HG03108 (cell line): Measurements from ENCODE around the gene PPHLN1.
"Not testable (repeated sequence)": the region's sequence is repeated elsewhere in the genome, so short reads cannot be mapped to it uniquely, and the experiment has no call there.

Source experiments
- ATAC-seq: cut with Tn5 transposase; IDR thresholded peaks from one replicate; pipeline ENCODE4 v1.9.1; 2021; ENCODE audit warnings: moderate library complexity; ENCODE audit not compliant: unreplicated experiment

Gene PPHLN1

DNA sequence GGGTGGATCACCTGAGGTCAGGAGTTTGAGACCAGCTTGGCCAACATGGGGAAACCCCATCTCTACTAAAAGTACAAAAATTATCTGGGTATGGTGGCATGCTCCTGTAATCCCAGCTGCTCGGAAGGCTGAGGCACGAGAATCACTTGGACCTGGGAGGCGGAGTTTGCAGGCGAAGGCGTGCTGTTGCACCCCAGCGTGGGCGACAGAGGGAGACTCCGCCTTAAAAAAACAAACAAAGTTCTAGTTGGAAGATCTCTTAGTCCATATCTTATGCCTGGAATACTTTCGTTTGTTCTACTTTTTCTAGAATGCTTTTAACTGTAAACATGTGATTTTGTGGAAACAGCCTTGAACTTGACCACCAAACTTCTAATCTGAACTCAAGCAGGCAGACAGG lies 38.7 kb downstream of the PPHLN1 start:
- ATAC-seq: no peak

DNA sequence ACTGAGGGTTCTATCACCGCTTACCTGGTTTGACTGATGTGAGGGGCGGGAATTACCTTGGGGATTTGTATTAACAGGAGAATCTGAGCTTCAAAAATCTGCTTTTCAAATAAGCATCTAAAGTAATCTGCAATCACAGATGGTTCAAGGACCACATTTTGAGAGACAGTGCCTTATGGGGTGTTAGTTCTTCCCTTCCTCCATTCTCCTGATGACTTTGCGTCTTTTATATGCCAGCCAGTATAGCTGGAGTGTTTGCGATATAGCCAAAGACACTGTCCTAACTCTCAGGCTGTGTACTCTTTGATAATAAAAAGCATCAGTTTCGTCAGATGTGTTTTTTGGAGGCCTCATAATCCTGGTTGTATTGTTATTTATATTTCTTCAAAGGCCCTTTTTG lies 39.5 kb downstream of the PPHLN1 start:
- ATAC-seq: no peak

DNA sequence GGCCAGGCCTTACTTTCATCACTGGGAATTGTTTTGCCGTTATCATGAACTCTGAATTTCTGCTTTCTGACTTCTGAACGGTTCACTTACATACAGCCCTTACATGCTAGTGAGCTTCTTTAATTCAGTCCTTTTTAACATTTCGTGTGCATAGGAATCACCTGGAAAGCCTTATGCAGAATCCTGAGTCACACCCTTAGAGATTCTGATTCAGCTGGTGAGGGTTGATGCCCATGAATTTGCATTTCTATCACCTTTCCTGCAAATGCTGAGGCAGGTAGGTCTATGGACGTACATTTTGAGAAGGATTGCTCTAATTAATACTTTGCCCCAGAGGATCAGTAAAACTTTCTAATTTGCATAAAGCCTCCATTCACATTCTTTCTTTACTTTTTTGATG lies 44.0 kb downstream of the PPHLN1 start:
- no peak for ATAC-seq

DNA sequence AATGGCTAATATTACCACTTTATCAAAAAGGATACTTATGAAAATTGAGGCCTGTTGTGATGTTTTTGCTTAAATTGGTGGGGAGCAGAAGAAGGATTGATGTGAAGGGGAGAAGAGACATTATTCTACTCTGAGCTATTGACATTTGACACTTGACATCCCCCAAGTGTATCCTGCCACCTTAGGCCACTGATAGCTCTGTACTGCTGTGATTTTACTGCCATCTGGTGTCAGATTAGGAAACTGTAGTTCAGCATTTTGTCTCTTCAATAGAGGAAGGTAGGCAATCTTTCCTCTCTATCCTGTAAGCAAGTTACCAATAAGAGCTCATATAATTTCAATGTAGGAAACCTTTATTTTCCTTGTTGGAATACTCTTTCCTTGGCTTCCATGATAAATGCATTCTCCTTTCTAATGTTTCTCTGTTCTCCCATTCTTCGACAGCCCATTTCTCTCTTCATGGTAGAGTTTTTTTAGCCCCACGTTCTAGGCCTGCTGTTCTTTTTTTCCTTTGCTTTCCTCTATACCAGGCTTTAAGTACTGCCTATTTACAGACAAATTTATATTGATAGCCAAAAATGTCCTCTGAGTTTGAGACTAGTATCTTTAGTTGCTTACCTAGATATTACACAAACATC lies 46.3 kb downstream of the PPHLN1 start:
- peak; percentile 87 for ATAC-seq

DNA sequence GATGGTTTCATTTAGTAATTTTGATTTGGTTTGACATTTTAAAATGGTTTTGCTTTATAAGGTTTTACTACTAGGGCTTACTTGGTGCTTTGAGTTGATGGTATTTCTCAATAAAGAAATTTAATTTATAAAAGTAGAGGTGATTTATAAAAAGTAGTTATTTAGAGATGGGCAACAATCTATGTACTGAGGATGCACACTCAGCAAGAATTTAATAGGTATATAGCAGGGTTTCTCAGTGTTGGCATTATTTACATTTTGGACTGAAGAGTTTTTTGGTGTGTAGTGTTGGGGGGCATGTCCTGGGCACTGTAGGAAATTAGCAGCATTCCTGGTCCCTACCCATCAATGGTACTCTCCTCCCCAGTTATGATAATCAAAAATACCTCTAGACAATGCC lies 47.7 kb downstream of the PPHLN1 start:
- ATAC-seq: no peak

DNA sequence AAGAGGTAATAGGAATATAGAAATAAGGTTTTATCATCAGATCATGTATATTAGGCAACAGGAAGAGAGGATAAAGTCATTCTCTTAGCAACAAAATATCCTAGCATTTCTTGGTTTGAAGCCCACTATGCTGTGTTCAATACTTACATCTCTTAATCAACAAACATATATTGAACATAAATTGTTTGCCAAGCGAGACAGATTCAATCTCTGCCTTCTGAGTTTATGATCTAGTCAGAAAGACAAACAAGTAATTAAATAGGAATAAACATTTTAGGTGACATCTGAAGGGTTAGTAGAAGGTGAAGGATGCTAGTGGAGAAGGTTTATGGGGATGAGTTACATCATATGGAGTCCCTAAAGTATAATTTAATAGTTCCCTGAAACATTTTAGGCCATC lies 54.8 kb downstream of the PPHLN1 start:
- no peak for ATAC-seq

DNA sequence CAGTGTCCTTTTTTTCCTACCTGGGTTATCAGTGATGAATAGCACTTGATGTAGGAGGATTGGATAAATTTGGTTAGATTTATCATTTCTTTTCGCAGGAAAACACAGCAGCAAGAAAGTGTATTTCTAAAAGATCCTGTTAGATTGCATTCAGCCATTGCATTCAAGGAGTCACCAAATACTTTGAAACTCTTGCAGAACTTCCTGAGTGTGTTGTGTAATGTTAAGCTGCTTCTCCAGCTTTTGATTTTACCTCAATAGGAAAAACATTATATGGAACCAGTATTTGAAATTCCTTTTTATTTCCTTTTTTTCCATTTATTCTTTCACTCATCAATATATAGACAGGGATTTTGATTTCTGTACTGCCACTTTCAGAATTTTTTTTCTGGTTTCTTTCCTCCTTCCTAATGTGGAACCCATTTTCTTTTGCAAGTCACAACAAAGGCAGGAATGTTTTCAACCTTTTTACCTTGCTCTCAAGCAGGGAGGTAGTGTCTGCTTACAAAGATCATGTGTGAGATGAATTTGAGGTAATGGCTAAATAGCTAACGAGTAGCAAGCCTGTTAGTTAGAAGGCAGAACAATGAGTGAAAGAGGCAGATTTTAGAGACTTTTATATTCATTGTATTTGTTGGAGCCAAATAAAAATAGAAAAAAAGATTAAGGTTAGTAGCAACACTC lies 56.2 kb downstream of the PPHLN1 start:
- ATAC-seq: no peak

DNA sequence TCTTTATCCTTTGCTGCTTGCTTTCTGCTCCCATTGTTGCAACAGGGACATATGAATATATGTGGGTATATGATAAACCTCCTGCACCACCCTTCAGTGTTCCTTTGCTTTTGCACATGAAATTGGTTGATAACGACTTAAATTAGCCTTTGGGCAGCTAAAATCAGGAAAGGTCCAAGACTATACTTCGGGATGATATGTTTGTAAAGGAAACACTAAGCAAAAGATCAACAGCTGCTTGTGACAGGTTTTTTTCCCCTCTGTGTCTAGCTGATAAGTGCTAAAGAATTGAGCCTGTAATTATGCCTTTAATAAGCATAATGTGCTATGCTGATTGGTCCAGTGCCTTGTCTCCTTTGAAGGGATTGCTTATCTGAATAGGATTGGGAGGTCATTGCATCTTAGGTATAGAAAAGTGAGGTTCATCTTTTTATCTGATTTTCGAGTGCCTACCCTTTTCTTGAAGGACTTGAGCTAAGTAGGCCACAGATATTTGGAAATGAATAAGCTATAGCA lies 59.4 kb downstream of the PPHLN1 start:
- no peak for ATAC-seq

DNA sequence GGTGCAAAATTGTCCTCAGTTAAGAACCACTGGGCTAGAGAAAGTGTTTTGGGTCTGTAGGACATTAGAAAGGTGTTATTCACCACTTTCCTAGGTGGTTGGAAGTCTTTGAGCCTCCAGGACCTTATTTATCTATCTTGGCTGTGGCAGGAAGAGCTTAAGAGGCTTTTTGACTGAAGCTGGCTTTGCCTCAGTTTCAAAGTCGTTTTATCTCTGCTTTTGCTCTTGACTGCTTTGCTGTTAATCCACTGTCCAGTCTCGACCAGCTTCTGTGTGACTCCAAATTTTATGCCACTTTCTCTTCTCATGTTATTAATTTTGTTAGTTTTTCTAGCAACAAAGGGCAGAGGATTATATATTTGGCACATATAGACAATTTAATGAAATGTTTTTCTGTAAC lies 60.3 kb downstream of the PPHLN1 start:
- no peak for ATAC-seq

DNA sequence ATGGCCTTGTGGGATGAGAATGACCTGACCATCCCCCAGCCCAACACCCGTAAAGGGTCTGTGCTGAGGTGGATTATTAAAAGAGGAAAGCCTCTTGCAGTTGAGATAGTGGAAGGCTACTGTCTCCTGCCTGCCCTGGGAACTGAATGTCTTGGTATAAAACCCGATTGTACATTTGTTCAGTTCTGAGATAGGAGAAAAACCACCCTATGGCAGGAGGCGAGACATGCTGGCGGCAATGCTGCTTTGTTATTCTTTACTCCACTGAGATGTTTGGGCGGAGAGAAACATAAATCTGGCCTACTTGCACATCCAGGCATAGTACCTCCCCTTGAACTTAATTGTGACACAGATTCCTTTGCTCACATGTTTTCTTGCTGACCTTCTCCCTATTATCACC lies 62.1 kb downstream of the PPHLN1 start:
- not testable (repeated sequence) for ATAC-seq

DNA sequence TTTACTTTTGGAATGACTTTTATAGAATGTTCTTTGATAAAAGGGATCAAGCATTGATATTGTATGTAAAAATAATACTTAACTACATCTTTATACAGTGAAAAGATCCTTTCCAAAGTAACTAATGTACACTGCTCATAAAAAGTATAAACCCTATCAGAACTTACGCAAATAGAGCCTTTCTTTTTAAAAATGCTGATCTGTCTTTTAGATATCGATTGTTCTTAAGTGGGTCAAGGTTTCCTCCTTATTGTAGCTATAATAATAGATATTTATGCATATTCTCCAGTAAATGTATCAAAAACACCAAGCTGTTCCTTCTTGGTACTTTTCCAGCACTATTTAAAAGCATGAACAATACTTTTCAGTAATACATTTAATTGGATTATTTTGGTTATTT lies 68.5 kb downstream of the PPHLN1 start:
- ATAC-seq: no peak

DNA sequence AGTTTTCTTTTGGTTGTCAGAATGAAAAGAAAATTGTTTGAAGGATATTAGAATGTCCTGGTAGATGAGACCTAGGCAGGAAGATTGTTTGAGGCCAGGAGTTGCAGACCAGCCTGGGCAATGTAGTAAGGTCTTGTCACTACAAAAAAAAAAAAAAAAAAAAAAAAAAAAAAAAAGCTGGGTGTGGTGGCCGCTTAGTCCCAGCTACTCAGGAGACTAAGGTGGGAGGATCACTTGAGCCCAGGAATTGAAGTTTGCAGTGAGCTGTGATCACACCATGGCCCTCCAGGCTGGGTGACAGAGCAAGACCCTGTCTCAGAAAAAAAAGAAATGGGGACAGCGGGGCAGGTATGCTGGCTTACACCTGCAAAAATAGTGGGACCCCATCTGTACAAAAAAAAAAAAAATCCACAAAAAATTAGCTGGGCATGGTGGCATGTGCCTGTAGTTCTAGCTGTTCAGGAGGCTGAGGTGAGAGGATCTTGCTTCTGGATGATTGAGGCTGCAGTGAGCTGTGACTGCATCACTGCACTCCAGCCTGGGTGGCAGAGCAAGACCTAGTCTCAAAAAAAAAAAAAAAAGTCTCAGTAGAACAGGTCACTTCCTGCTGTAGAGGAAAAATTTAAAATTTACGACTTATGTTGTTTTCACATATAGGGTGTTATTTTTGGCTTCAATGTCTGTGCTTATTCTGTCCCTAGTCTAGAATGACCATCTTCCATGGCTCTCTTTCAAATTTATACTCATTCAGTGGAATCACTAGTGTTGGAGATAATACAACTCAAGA lies 70.7 kb downstream of the PPHLN1 start:
- ATAC-seq: no peak

DNA sequence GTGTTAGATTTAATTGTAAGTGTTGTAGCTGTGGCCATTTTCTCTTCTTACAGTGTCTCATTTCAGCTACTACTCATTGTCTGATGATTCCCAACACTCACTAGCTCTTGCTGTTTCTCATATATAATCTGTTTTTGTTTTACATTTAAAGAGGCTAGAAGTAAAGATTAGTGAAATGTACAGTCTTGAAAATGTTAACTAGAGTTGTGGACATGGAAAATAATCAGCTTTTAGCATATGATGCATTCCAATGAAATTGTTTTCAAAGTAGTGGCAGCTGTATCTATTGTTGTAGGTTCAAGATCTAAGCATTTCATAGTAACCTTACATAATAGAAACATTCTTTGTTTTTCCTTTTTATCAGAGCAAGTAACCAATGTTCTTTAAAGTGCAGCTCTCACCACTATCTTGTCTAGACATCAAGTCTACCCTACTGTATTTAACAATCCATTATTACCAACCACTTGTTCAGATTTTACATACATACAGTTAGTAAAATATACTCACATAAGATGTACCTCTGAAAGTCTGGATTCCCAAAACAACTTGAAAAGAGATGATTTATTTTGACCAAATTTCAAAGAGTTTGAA lies 76.9 kb downstream of the PPHLN1 start:
- no peak for ATAC-seq

DNA sequence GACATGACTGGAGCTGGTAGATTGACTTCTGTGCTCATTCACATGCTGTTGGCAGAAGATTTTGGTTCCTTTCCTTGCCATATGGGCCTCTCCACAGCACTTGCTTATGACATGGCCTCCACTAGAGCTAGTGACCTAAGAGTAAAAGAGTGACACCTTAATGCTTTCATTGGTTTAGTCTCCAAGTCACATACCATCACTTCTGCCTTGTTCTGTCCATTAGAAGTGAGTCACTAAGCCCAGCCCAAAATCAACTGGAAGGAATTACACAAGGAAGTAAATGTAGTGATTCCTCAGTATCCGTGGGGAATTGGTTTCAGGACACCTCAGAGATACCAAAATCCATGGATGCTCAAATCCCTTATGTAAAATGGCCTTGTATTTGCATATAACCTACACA lies 81.3 kb downstream of the PPHLN1 start:
- no peak for ATAC-seq

DNA sequence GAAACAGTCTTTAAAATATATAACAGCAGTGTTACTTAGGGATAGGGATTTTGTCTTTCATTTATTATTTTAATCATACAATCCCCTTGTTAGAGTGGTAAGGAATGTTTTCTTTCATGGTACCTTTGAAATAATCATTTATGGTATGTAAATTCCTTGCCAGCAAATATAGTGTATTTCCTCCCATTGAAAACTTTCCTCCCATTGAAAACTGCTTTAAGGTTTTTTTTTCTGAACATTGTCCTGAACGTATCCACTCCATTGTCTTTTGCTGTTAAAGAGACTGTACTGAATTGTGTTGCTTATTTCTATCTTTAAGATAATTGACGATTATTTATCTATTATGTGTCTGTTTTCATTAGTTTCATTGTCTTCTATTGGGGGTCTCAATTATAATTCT lies 83.5 kb downstream of the PPHLN1 start:
- ATAC-seq: no peak

DNA sequence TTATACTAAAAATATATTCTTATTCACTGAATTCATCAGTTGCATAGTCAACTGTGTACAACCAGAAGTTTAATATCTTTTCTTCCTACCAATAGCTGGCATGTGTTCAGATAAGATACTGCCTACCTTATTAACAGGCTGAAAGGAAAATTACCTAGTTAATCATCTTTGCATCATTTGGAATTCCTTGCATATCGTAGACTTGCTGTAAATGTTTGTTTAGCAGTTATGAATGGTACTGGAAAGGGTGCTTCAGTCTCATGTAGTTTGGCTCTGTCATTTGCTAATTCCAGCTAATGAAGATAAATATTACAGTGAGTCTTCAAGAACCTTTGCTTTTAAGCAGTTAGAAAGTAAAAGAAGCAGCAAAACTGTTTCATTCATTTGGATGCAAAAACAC lies 84.4 kb downstream of the PPHLN1 start:
- no peak for ATAC-seq

DNA sequence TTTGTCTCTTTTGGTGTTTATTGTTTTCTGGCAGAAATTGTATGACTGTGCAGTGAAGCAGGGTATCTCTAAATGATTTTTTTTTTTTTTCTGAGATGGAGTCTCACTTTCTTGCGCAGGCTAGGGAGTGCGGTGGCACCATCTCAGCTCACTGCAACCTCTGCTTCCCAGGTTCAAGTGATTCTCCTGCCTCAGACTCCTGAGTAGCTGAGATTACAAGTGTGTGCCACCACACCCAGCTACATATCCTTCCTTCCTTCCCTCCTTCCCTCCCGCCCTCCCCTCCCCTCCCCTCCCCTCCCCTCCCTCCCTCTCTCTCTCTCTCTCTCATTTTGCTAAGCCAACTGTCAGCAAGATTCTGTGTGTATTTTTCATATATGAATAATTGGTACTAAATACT lies 94.4 kb downstream of the PPHLN1 start:
- no peak for ATAC-seq

DNA sequence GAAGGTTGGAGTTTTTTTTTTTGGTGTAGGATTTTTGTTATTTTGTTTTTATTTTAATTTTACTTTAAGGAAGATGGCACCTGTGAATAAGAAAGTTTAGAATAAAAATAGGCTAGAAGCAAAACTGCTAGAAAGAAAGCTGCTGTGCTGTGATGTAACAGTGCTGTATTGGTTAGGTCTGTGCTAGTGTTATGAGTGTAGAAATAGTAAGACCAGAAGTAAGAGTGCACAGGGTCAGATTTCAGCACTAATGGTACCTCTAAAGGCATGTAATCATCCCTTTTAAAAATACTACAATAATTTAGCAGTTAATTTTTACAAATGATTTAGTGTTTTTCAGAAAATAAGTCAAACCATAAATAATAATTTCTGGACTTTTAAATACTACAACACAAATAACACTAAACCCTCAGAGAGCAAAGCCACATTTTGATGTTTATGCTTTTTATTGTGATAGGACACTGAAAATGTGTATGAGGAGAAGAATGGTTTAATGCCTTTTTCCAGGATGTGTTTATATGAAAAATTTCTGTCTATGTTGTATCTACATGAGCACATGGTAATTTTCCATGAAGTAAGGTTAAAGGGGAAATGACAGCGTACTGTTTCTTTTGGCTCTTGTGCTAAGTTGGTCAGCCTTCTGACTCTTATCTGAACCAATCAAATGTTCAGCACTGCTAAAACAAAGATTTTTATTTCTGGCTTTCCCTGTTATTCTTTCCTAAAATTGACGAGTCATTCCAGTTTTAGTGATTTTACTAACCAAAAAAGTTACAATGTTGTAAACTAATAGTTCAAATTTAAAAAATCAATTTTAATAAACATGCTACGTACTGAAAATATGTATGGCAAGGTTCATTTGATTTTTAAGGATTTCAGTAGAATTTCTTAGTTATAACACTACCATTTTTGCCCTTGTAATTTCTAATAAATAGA lies 96.1 kb downstream of the PPHLN1 start:
- ATAC-seq: no peak

DNA sequence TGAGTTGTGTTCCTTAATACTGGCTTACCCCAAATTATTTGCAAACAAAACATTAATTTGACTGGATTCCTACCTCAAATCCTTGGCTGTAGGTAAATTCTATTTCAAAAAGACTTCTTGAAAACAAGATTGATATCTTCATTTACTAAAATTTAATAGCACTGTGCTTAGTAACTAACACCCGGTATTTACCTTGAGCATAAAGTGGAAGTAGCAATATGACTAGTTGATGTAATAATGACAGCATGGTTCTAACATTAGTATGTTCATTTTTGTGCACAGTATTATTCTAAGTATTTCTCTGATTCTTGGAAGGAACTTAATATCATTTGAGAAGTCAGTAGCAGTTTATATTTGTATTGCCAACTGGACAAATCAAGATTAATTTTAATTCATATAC lies 96.8 kb downstream of the PPHLN1 start:
- ATAC-seq: no peak

DNA sequence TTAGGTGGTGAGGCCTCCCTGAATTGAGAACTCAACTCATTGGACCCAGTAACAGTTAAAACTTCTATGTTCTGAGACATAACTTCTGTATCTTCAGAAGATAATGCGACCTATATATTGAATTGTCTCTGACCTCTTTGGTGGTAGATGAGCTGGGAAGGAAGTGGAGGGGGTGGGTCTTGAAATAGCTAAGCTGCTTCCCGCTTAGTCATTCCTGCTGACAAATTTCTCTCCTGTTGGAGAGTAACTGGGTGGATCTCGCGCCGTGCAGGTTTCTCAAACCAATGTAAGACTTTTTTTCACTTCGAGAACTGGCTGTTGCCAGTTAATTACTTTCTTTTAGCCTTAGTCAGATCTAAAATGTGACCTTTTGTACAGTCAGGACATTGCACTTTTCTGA lies 100.8 kb downstream of the PPHLN1 start:
- no peak for ATAC-seq

DNA sequence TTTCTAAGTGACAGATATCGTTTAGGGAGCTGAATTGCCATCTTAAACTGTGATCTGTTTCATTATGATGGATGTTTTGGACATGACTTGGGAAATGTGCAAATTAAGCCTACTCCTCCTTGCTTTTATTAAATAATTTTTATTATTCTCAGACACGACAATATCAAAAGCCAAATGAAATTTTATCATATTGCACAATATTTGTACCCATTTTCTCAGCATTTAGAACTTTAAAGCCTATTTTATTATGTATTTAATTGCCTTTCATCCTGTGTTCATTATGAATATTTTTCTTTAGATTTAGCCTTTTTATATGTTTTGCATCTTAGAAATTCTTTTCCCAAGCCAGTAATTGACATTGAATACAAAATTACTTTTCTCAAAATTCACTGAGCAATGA lies 102.9 kb downstream of the PPHLN1 start:
- ATAC-seq: no peak
